HG03108 (cell line): ENCODE results near the gene DBNDD1.
"Not testable (repeated sequence)": the region's sequence is repeated elsewhere in the genome, so short reads cannot be mapped to it uniquely, and the experiment has no call there.

Experiments
- ATAC-seq: cut with Tn5 transposase; IDR thresholded peaks from one replicate; pipeline ENCODE4 v1.9.1; 2021; ENCODE audit warnings: moderate library complexity; ENCODE audit not compliant: unreplicated experiment

Gene DBNDD1

DNA sequence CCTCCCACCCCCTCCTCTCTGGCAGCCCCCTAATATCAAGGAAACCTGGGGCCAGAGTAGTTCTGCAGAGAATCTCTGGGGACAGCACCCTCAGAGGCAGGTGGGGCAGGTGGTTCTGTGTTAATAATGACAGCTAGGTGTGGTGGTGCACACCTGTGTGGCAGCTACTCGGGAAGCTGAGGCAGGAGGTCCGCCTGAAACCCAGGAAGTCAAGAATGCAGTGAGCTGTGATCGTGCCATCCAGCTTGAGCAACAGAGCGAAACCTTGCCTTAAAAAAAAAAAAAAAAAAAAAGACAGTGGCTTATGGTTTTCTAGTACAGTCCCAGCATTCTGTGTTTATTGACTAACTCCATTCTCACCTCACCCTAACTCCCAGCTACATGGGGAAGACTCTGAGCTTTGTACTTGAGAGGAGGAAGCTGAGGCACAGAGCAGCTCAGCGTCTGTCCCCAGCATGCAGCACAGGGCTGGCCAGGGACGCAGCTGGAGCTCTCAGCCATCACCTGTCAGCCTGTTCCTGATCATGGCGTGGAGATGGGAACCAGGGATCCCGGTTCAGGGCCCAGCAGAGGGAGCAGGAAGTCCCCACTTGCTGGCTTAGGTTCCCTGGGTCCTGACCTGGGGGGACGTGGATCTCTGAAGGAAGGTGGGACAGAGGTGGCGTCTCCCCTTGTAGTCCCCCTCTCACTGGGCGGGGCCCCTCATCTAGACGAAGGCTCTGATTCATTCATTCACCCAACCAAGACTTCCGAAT is 6.1 kb downstream of the DBNDD1 start:
- ATAC-seq = no peak

DNA sequence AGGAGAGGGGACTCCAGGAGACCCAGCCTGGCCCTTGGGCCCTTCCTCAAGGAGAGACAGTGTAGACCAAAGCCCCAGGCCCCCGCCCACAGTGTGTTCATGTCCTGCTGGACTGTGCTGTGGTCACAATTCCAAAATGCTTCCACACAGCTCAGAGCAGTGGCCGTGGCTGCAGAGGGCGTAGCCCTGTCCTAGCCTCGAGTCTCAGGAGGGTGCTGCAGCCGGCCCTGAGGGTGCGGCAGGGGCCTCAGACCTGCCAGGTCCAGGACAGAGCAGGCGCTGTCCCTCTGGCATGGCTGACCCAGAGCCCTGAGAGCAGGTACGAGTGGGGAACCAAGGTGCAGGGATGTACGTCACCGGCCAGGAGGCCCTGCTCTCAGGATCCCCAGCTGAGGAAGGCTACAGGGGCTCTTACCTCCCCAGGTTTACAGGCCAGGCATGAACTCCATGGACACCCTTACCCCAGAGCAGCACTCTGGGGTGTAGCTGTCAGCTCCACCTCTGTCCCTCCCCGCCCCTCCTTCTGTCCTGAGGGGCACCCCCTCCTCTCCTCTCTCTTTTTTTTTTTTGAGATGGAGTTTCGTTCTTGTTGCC is 7.3 kb downstream of the DBNDD1 start:
- ATAC-seq = no peak

DNA sequence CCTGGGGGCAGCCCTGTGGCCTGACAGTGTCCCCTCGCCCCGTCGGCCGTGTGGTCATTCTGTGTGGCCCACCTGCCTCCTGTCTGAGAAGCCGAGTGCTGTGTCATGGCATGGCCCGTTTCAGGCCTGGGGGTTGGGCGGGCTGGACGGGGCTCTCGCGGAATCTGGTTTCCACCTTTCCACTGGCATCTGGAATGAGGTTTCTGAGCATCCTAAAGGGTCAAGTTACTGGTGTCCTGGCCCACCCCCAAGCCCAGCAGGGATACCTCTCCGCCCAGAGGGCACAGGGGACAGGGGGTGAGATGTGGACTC is 7.8 kb downstream of the DBNDD1 start:
- ATAC-seq = no peak

GRCh38 chr16:90010676-90011507 is 8.4 kb downstream of the DBNDD1 start:
- ATAC-seq = no peak

DNA sequence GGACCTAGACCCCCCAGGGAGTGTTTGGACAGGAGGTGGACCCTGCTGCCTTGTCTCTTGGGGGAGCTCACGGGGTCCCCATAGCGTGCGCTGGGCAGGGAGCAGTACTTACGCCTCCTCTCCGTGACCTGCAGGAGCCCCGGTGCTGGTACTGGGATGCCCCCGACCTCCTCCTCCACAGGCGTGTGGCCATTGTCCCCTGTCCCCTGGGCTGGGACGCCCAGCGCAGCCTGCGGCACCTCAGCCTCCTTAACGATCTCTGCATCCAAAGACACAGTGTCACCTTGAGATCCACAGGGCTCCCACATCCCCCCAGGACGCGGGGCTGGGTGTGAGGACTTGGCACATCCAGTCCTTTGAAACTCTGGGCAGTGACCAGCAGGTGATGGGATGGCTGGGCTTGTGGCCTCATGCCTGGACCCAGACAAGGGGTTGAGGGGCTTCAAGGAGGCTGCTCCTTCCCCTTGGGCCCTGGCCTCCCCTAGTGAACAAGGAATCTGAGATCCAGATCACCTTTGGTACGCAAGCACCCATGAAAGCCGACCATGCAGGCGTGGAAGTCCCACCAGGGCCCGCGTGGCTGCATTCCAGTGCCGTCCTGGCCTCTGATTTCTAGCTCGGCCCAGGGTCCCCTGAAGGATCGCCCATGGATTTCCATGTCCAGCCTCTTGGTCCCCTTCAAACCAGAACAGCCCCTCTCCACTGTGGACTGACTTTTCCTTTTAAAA is 9.9 kb downstream of the DBNDD1 start:
- peak; percentile 7 for ATAC-seq

DNA sequence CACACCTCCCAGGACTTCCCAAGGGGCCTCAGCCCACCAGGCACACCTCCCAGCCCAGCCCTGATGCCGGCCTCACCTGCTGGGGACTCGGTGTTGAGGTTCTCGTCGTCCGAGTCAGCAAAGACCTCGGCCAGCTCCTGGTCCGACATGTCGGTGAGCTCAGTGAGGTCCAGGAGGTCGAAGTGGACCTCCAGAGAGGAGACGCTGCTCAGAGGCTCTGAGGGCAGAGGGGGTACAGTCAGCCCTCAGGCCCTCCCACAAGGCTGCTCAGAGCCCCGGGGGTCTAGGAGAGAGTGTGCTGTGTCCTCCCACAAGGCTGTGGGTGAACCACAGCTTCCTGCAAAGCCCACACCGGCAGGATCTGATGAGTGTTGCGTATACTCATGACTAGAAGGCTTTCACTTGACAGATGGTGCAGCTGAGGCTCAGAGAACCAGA is 10.5 kb downstream of the DBNDD1 start:
- ATAC-seq = peak; percentile 53

GRCh38 chr16:90007635-90008234 is 11.5 kb downstream of the DBNDD1 start:
- ATAC-seq = not testable (repeated sequence)

GRCh38 chr16:90007015-90007414 is 12.2 kb downstream of the DBNDD1 start:
- ATAC-seq = no peak

- no peak for ATAC-seq
Measured at GRCh38 chr16:90005956-90006663, 13.1 kb downstream of the DBNDD1 start.

DNA sequence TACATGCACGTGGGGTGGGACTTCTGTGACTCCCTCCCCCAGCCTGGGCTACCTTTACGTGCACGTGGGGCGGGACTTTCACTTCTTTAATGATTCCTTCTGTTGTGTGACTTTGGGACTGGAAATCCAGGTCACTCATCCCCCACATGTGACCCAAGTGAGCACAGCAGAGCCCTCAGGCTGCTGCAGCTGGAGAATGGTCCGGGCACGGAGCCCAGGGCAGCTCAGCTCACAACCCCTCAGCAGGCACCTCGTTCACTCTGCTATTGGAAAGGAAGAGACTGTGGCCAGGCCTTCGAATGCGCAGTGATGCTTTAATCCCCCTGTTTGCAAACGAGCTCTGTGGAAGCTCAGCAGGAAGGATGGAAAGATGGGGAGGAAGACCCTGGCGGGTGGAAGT is 14.7 kb downstream of the DBNDD1 start:
- no peak for ATAC-seq

GRCh38 chr16:90002759-90003158 is 16.5 kb downstream of the DBNDD1 start:
- ATAC-seq = no peak

GRCh38 chr16:90001761-90002503 is 17.3 kb downstream of the DBNDD1 start:
- ATAC-seq = no peak

GRCh38 chr16:90000733-90001427 is 18.4 kb downstream of the DBNDD1 start:
- ATAC-seq = no peak

DNA sequence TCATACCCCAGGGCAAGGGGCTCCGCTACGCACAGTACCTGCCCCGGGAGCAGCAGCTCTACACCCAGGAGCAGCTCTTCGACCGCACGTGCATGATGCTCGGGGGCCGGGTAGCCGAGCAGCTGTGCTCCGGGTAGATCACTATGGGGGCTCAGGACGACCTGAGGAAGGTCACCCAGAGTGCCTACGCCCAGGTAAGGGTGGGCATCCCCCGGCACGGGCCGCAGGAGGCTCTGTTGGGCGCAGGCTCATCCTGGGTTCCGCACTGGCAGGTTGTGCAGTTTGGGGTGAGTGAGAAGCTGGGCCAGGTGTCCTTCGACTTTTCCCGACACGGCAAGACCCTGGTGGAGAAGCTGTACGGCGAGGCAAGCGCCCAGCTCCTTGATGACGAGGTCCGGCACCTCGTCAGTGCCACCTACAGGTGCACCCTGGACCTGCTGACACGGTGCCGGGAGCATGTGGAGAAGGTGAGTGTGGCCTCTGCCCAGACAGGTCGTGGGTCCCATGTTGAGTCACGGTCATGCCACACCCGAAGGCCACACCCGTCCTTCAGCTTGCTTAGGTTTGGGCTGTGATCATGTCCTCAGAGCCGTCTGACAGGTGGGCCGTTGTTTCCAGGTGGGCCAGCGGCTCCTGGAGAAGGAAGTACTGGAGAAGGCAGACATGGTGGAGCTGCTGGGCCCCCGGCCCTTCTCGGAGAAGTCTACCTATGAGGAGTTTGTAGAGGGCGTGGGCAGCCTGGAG is 19.3 kb downstream of the DBNDD1 start:
- no peak for ATAC-seq

GRCh38 chr16:89996178-89996489 is 23.1 kb downstream of the DBNDD1 start:
- no peak for ATAC-seq

- ATAC-seq = not testable (repeated sequence)
Measured at GRCh38 chr16:89995475-89996177, 23.6 kb downstream of the DBNDD1 start.

GRCh38 chr16:89994721-89995474 is 24.4 kb downstream of the DBNDD1 start:
- ATAC-seq = not testable (repeated sequence)
